MM.1S (cell line): ENCODE results near the gene SLC2A5.

Experiments
- DNase-seq: peaks from one replicate; pipeline ENCODE4 v3.0.0-alpha.2; 2015
- H2AFZ ChIP-seq: fragments of 300-600 bp; sonication (generic); 2 replicates; pipeline ENCODE4 v1.6.0; 2016; ENCODE audit warnings: antibody characterized with exemption, low read length
- H3F3A ChIP-seq: fragments of 300-600 bp; sonication (generic); 2 replicates; pipeline ENCODE4 v1.6.1; 2016; ENCODE audit warnings: mild to moderate bottlenecking, antibody characterized with exemption, low read length, moderate library complexity, mixed read lengths; ENCODE audit not compliant: insufficient read depth
- H3K27ac ChIP-seq: fragments of 300-600 bp; sonication (generic); 2 replicates; pipeline ENCODE4 v1.5.1; 2016; ENCODE audit warnings: mild to moderate bottlenecking, low read length
- H3K27me3 ChIP-seq: fragments of 300-600 bp; sonication (generic); replicated peaks from 2 replicates; pipeline ENCODE4 v1.6.0; 2016; ENCODE audit warnings: low read length; ENCODE audit not compliant: insufficient read depth
- H3K36me3 ChIP-seq: fragments of 300-600 bp; sonication (generic); replicated peaks from 2 replicates; pipeline ENCODE4 v1.6.1; 2016; ENCODE audit warnings: mild to moderate bottlenecking, low read length, mixed read lengths; ENCODE audit not compliant: insufficient read depth
- H3K4me1 ChIP-seq: fragments of 300-600 bp; sonication (generic); 2 replicates; pipeline ENCODE4 v1.6.1; 2016; ENCODE audit warnings: low read length, mixed read lengths
- H3K4me2 ChIP-seq: fragments of 300-600 bp; sonication (generic); 2 replicates; pipeline ENCODE4 v1.6.0; 2016; ENCODE audit warnings: low read depth, low read length
- H3K4me3 ChIP-seq: fragments of 300-600 bp; sonication (generic); 2 replicates; pipeline ENCODE4 v1.5.1; 2016; ENCODE audit warnings: low read length, mixed read lengths
- H3K79me2 ChIP-seq: fragments of 300-600 bp; sonication (generic); 2 replicates; pipeline ENCODE4 v1.6.1; 2016; ENCODE audit warnings: mixed run types, low read length, mixed read lengths
- H3K9ac ChIP-seq: fragments of 300-600 bp; sonication (generic); 2 replicates; pipeline ENCODE4 v1.6.1; 2016; ENCODE audit warnings: low read length, mixed read lengths
- H3K9me2 ChIP-seq: fragments of 300-600 bp; sonication (generic); replicated peaks from 2 replicates; pipeline ENCODE4 v1.6.1; 2016; ENCODE audit warnings: mild to moderate bottlenecking, low read length, mixed read lengths; ENCODE audit not compliant: insufficient read depth
- H3K9me3 ChIP-seq: fragments of 300-600 bp; sonication (generic); replicated peaks from 2 replicates; pipeline ENCODE4 v1.6.1; 2016; ENCODE audit warnings: mild to moderate bottlenecking, low read length, mixed read lengths; ENCODE audit not compliant: insufficient read depth
- H4K20me1 ChIP-seq: fragments of 300-600 bp; sonication (generic); 2 replicates; pipeline ENCODE4 v1.6.1; 2016; ENCODE audit warnings: mild to moderate bottlenecking, low read length, moderate library complexity, mixed read lengths; ENCODE audit not compliant: insufficient read depth
- EZH2 ChIP-seq: fragments of 300-600 bp; sonication (generic); optimal IDR thresholded peaks from 2 replicates; pipeline ENCODE3; 2017; ENCODE audit warnings: low read depth, mild to moderate bottlenecking, antibody characterized with exemption, low read length, mixed read lengths
- EZH2phosphoT487 ChIP-seq: fragments of 300-600 bp; sonication (generic); IDR thresholded peaks from 2 replicates; pipeline ENCODE4 v1.6.1; 2018; ENCODE audit warnings: antibody characterized with exemption, low read length
- TF ChIP-seq, protein P1 (sequence below): fragments of 300-600 bp; sonication (generic); IDR thresholded peaks from 2 replicates; pipeline ENCODE4 v1.5.1; 2016; ENCODE audit warnings: antibody characterized with exemption, low read length, mixed read lengths

Gene SLC2A5

DNA sequence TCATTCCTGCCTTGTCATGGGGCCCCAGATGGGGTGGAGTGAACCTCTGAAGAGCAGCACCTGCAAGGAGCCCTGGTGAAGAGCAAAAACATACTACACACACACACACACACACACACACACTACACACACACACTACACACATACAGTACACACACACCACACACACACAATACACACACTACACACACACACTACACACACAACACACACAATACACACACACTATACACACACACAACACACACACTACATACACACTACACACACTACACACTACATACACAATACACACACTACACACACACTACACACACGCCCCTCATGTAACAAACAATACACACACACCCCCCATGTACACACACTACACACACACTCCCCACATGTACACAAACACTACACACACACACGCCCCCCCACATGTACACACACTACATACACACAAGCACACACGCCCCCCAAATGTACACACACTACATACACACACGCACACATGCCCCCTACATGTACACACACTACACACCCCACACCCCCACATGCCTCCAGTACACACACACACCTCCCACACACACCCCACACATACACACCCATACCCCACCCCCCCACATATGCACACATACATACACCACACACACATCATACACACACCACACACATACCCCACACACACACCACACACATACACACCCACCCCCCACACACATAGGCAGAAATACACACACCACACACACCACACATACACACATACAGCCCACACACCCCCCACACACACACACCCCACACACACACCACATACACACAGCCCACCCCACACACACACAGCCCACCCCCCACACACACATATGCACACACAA is 9.3 kb downstream of the SLC2A5 start:
- H3K4me3 ChIP-seq = no peak overlapping the region
- H3K4me2 ChIP-seq = no peak overlapping the region
- H3K27me3 ChIP-seq = peaks cover 5% of the 10 kb centered on the region; the same call in 1 of the 2 replicates
- no peaks in the 10 kb centered on the region for H3K79me2 ChIP-seq
- H3K4me1 ChIP-seq = no peaks in the 10 kb centered on the region
- no peaks in the 10 kb centered on the region for H3K9me3 ChIP-seq
- H3F3A ChIP-seq = no peaks in the 10 kb centered on the region
- TF ChIP-seq EZH2 (no peak), EZH2phosphoT487 (no peak)
- TF ChIP-seq, protein P1, sequence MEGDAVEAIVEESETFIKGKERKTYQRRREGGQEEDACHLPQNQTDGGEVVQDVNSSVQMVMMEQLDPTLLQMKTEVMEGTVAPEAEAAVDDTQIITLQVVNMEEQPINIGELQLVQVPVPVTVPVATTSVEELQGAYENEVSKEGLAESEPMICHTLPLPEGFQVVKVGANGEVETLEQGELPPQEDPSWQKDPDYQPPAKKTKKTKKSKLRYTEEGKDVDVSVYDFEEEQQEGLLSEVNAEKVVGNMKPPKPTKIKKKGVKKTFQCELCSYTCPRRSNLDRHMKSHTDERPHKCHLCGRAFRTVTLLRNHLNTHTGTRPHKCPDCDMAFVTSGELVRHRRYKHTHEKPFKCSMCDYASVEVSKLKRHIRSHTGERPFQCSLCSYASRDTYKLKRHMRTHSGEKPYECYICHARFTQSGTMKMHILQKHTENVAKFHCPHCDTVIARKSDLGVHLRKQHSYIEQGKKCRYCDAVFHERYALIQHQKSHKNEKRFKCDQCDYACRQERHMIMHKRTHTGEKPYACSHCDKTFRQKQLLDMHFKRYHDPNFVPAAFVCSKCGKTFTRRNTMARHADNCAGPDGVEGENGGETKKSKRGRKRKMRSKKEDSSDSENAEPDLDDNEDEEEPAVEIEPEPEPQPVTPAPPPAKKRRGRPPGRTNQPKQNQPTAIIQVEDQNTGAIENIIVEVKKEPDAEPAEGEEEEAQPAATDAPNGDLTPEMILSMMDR = no peak
- no peaks in the 10 kb centered on the region for H3K9me2 ChIP-seq
- H4K20me1 ChIP-seq = no peaks in the 10 kb centered on the region
- H2AFZ ChIP-seq = no peak overlapping the region
- DNase-seq = no peak
- H3K9ac ChIP-seq = no peak overlapping the region
- no peaks in the 10 kb centered on the region for H3K36me3 ChIP-seq
- no peak overlapping the region for H3K27ac ChIP-seq

DNA sequence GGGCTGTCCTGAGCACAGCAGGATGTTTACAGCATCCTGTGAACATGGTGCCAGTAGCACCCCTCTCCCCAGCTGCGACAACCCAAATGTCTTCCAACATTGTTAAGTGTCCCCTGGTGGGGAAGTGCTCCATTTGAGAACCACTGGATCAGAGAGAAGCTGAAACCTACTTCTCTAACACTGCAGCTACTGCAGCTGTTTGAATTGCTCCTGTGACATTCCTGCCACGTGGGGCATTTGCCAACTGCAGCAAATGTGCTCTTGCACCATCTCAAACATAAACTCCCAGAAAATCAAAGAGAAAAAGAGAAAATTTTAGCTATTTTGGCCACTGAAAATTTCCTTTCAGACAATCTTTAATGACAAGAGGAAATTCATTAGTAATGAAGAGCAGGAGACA is 11.0 kb downstream of the SLC2A5 start:
- H3K36me3 ChIP-seq = no peaks in the 10 kb centered on the region

DNA sequence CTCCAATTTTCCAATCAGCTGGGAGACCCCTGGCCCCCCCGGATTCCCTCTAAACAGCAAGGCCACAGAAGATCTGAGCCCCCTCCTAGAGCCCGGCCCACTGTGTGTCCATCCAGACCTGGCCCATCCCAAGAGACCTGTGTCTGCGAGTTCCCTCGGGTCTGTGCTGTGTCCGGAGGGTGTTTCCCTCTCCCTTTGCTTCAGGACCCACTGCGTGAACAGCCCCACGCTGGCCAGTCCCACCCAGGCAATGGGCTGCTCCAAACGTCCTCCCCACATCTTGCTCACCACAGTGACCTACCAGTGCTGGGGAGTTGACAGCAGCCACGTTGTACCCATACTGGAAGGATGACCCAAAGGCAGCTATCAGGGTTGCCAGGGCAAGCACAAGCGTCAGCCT is 11.6 kb downstream of the SLC2A5 start:
- DNase-seq = no peak
- Histone ChIP-seq H3F3A (no peaks in the 10 kb centered on the region), H3K4me1 (no peaks in the 10 kb centered on the region), H3K9me3 (no peaks in the 10 kb centered on the region), H3K4me2 (no peak overlapping the region), H3K9ac (no peak overlapping the region), H3K36me3 (no peaks in the 10 kb centered on the region), H4K20me1 (no peaks in the 10 kb centered on the region), H3K79me2 (no peaks in the 10 kb centered on the region), H3K9me2 (no peaks in the 10 kb centered on the region), H3K27me3 (no peaks in the 10 kb centered on the region), H3K4me3 (no peak overlapping the region), H2AFZ (no peak overlapping the region), H3K27ac (no peak overlapping the region)
- TF ChIP-seq, protein P1 = no peak
- no peak for TF ChIP-seq EZH2
- no peak for TF ChIP-seq EZH2phosphoT487

More for the DNA sequence above, 11.0 kb downstream of the SLC2A5 start:
- no peak overlapping the region for H3K27ac ChIP-seq
- no peaks in the 10 kb centered on the region for H3K9me2 ChIP-seq
- H3F3A ChIP-seq = no peaks in the 10 kb centered on the region
- no peak overlapping the region for H3K4me2 ChIP-seq
- no peak overlapping the region for H2AFZ ChIP-seq
- H3K27me3 ChIP-seq = no peaks in the 10 kb centered on the region
- no peak for TF ChIP-seq EZH2
- TF ChIP-seq, protein P1 = no peak; the same call in 1 of the 2 replicates
- TF ChIP-seq EZH2phosphoT487 = no peak
- no peaks in the 10 kb centered on the region for H3K9me3 ChIP-seq
- DNase-seq = no peak
- no peaks in the 10 kb centered on the region for H3K4me1 ChIP-seq
- H3K79me2 ChIP-seq = no peaks in the 10 kb centered on the region
- H4K20me1 ChIP-seq = no peaks in the 10 kb centered on the region
- H3K4me3 ChIP-seq = no peak overlapping the region
- no peak overlapping the region for H3K9ac ChIP-seq
